Colonic mucosa (tissue), 4 donors: Measurements from ENCODE around the gene TTC3. TPM values are rescaled to one million over a fixed set of nuclear protein-coding genes. Genes with fewer than 3 reads are reported as not detected.
"Not testable (repeated sequence)": the region's sequence is repeated elsewhere in the genome, so short reads cannot be mapped to it uniquely, and the experiment has no call there.

Experiments used
- DNase-seq: peaks from one replicate; pipeline ENCODE4 v3.0.0-alpha.2; 2020
- H3K27ac ChIP-seq: fragments of 200-600 bp; one replicate; pipeline ENCODE4 v1.8.0; 2021
- H3K27me3 ChIP-seq: fragments of 200-600 bp; one replicate; pipeline ENCODE4 v1.8.0; 2021
- H3K36me3 ChIP-seq: fragments of 200-600 bp; one replicate; pipeline ENCODE4 v1.8.0; 2021
- H3K4me1 ChIP-seq: fragments of 200-600 bp; one replicate; pipeline ENCODE4 v1.8.0; 2021; ENCODE audit warnings: mild to moderate bottlenecking
- H3K4me3 ChIP-seq: fragments of 200-600 bp; one replicate; pipeline ENCODE4 v1.8.0; 2021
- H3K9ac ChIP-seq, 2 donors: one replicate each; pipeline ENCODE4 v1.7.0; 2013; ENCODE audit warnings: control low read depth in 2 of 2, low read depth in 2 of 2, low read length in 2 of 2
- H3K9me3 ChIP-seq: fragments of 200-600 bp; one replicate; pipeline ENCODE4 v1.8.0; 2021
- intact Hi-C: fragments of 100-400 bp; cut with DNase I; formaldehyde crosslinking; loops from one replicate; pipeline ENCODE4 v1.14.1; 2022
- total RNA-seq, 2 donors: library from RNA; stranded (reverse); fragmentation: NEBNext Ultra II Directional in 1 of 2; extraction: Animal tissue kit (Norgen Biotek cat#: 25700) in 1 of 2; gene quantifications; one replicate each; pipeline ENCODE4 v1.2.1, GENCODE V29; 2021
- TF ChIP-seq, protein P1 (sequence below): fragments of 200-600 bp; IDR thresholded peaks from one replicate; pipeline ENCODE4 v1.8.0; 2022; ENCODE audit warnings: antibody characterized with exemption, mild to moderate bottlenecking
- donor health status: healthy.
- donor health status: DM: no; HTN: no; CAD: no.
- donor health status: DM: no; HTN: no; CAD: no.

Gene TTC3
- total RNA-seq, 2 donors from 2014 or later: 85.8 to 125 TPM

DNA sequence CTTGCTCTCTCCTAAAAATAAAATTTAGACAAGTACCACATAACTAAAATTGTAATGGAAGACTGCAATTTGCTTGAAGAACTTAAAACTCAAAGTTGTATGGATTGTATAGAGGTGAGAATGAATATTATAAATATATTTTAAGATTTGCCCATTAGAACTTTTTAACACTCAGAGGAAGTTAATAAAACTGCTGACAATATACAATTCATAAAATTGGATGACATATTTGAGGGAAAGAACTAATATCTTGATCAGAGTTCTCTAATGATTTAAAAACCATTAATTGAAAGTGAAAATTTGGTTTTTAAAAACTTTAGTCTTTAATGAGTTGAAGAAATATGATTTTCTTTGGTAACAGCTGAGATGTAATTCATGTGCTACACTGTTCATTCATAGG is 20.9 kb downstream of the TTC3 start:
- no peaks in the 10 kb centered on the region for H3K9me3 ChIP-seq
- DNase-seq: no peak
- TF ChIP-seq, protein P1, sequence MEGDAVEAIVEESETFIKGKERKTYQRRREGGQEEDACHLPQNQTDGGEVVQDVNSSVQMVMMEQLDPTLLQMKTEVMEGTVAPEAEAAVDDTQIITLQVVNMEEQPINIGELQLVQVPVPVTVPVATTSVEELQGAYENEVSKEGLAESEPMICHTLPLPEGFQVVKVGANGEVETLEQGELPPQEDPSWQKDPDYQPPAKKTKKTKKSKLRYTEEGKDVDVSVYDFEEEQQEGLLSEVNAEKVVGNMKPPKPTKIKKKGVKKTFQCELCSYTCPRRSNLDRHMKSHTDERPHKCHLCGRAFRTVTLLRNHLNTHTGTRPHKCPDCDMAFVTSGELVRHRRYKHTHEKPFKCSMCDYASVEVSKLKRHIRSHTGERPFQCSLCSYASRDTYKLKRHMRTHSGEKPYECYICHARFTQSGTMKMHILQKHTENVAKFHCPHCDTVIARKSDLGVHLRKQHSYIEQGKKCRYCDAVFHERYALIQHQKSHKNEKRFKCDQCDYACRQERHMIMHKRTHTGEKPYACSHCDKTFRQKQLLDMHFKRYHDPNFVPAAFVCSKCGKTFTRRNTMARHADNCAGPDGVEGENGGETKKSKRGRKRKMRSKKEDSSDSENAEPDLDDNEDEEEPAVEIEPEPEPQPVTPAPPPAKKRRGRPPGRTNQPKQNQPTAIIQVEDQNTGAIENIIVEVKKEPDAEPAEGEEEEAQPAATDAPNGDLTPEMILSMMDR: no peak
- intact Hi-C loops: no loop called here
- H3K4me1 ChIP-seq: no peaks in the 10 kb centered on the region
- H3K27ac ChIP-seq: no peak overlapping the region
- H3K36me3 ChIP-seq: peaks cover 6% of the 10 kb centered on the region
- H3K27me3 ChIP-seq: no peaks in the 10 kb centered on the region
- H3K9ac ChIP-seq: no peak overlapping the region
- no peak overlapping the region for H3K4me3 ChIP-seq

DNA sequence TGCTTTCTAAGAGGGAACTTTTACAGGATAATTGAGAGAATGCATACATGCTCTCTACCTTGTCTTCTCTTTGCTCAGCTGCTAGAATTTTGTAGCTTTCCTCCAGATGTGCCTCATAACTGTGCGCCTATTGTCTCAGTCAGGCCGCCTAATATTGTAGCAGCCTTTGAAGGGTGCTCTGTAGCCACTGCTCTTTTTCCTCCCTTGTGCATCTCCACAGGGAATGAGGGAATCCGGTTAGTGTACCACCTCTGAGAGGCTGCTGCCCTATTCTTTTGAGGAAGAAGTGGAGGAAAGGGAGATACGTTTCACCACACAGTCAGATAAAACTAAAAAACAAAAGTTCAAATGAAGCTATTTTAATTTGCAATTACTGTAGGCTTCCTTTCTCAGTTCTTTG is 22.8 kb downstream of the TTC3 start:
- no peak overlapping the region for H3K27ac ChIP-seq
- no peak overlapping the region for H3K9ac ChIP-seq
- TF ChIP-seq, protein P1: no peak
- DNase-seq: no peak
- no peaks in the 10 kb centered on the region for H3K9me3 ChIP-seq
- no peaks in the 10 kb centered on the region for H3K27me3 ChIP-seq
- no peaks in the 10 kb centered on the region for H3K4me1 ChIP-seq
- H3K36me3 ChIP-seq: peaks cover 6% of the 10 kb centered on the region
- intact Hi-C loops: no loop called here
- no peak overlapping the region for H3K4me3 ChIP-seq

DNA sequence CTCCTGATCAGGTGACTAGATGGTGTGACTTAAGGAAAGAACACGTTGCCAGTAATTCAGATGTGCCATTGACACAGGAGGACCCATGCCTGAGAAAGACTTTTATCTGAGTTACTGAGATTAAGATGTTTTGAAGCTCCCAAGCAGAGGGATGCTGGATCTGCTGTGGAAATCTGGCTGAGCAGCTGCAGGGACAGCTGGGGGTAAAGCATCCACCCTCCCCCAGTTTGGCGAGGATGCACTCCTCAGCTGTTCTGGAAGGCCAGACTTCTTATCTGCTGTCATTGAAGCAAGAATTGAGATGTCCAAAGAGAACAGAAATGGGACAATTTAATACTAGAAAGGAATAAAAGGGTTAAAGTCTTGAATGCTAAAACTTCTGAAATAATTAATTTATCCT is 25.7 kb downstream of the TTC3 start:
- peaks cover 6% of the 10 kb centered on the region for H3K36me3 ChIP-seq
- intact Hi-C loops: no loop called here
- H3K9ac ChIP-seq: no peak overlapping the region
- H3K9me3 ChIP-seq: no peaks in the 10 kb centered on the region
- no peak overlapping the region for H3K27ac ChIP-seq
- no peak for DNase-seq
- H3K4me1 ChIP-seq: no peaks in the 10 kb centered on the region
- TF ChIP-seq, protein P1: no peak
- H3K4me3 ChIP-seq: no peak overlapping the region
- no peaks in the 10 kb centered on the region for H3K27me3 ChIP-seq

DNA sequence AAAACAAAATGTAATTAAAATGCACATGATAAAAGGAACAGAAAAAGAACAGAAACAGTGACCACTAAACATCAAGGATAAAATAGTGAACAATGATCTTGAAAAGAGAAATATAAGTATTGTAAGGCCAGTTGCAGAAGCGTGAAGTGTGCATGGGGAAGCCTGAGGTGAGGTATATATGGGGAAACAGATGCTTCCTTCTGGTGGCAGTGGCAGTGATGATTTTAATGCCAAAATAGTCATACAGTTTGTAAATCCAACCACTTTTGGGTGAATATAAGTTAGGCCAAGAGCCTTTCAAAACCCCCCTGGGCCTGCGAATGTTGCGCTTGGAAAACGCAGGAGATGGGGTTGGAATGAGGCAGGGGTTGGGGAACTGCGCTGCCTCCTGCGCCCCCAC is 27.3 kb downstream of the TTC3 start:
- no peak for DNase-seq
- Histone ChIP-seq H3K4me3 (no peak overlapping the region), H3K9ac (no peak overlapping the region), H3K36me3 (peaks cover 6% of the 10 kb centered on the region), H3K4me1 (no peaks in the 10 kb centered on the region), H3K27me3 (no peaks in the 10 kb centered on the region), H3K27ac (no peak overlapping the region), H3K9me3 (no peaks in the 10 kb centered on the region)
- intact Hi-C loops: no loop called here
- TF ChIP-seq, protein P1: no peak

DNA sequence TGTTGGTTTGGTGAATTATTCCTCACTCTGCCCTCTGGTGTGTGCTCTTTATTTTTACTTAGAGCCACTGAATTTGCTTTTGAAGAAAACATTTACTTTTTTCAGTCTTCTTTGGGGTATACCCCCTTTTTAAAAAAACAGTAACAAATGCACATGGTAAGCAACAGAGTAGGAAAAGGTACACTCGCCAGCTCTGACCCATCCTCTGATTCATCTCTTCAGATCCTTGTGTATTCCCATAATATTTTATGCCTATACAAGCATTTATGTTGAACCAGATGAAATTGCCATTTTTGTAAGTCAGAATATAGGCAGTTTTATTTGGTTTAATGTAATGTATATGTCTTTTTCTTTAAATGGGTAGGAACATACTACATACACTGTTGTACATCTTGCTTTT is 28.3 kb downstream of the TTC3 start:
- TF ChIP-seq, protein P1: no peak
- H3K9me3 ChIP-seq: no peaks in the 10 kb centered on the region

DNA sequence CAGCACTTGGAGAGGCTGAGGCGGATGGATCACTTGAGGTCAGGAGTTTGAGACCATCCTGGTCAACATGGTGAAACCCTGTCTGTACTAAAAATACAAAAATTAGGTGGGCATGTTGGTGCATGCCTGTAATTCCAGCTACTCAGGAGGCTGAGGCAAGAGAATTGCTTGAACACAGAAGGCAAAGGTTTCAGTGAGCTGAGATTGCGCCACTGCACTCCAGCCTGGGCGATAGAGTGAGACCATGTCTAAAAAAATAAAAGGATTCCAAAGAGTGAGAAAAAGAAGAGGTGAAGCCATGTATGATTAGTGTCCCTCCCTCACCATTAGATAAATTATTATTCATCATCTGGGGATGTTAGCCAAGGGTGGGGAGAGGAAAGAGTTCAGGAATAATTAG is 29.7 kb downstream of the TTC3 start:
- H3K9ac ChIP-seq, H3K27ac ChIP-seq, DNase-seq, H3K27me3 ChIP-seq, H3K4me1 ChIP-seq, H3K36me3 ChIP-seq, intact Hi-C loops, H3K4me3 ChIP-seq, H3K9me3 ChIP-seq: not testable (repeated sequence)

More for the DNA sequence above, 28.3 kb downstream of the TTC3 start:
- no peak for DNase-seq
- Histone ChIP-seq H3K4me1 (no peaks in the 10 kb centered on the region), H3K4me3 (no peak overlapping the region), H3K27ac (no peak overlapping the region), H3K36me3 (peaks cover 6% of the 10 kb centered on the region), H3K9ac (no peak overlapping the region), H3K27me3 (no peaks in the 10 kb centered on the region)
- intact Hi-C loops: no loop called here
